Cerebellar nuclear complex (tissue), 1 donor: Measurements from ENCODE around the gene RTP4.
A peak's percentile ranks its signal among the peaks of the same experiment; 100 is the strongest.

Experiments
- DNase-seq, 2 experiments: peaks; one replicate each; lab custom pipeline; 2025; lab: John Stamatoyannopoulos, UW

RTP4 gene

GRCh38 chr3:187368251-187369088 lies at the start of gene RTP4:
RTP4 (plus strand) TSS chr3:187368385; CDS start chr3:187368442, 57 bp downstream.
- no peak for DNase-seq

GRCh38 chr3:187318819-187319616 lies 49.2 kb upstream of the RTP4 start:
- peak in 1 of 2 experiments; percentile 4 for DNase-seq

- no peak for DNase-seq
Observed at GRCh38 chr3:187319699-187320302, 48.4 kb upstream of the RTP4 start.

GRCh38 chr3:187321766-187322165 lies 46.4 kb upstream of the RTP4 start:
- no peak for DNase-seq

GRCh38 chr3:187322291-187322690 lies 45.9 kb upstream of the RTP4 start:
- DNase-seq = no peak

GRCh38 chr3:187323091-187323490 lies 45.1 kb upstream of the RTP4 start:
- DNase-seq = no peak

- no peak for DNase-seq
Observed at GRCh38 chr3:187325632-187326031, 42.6 kb upstream of the RTP4 start.

GRCh38 chr3:187327845-187328244 lies 40.3 kb upstream of the RTP4 start:
- DNase-seq = no peak

- DNase-seq = no peak
Observed at GRCh38 chr3:187328691-187329090, 39.5 kb upstream of the RTP4 start.

- no peak for DNase-seq
Observed at GRCh38 chr3:187334904-187335303, 33.3 kb upstream of the RTP4 start.

- DNase-seq = no peak
Observed at GRCh38 chr3:187336322-187336721, 31.9 kb upstream of the RTP4 start.

- DNase-seq = no peak
Observed at GRCh38 chr3:187340578-187340977, 27.6 kb upstream of the RTP4 start.

- DNase-seq = no peak
Observed at GRCh38 chr3:187342255-187342654, 25.9 kb upstream of the RTP4 start.

GRCh38 chr3:187343670-187344069 lies 24.5 kb upstream of the RTP4 start:
- DNase-seq = no peak

- no peak for DNase-seq
Observed at GRCh38 chr3:187352581-187353575, 15.3 kb upstream of the RTP4 start.

GRCh38 chr3:187358068-187358467 lies 10.1 kb upstream of the RTP4 start:
- no peak for DNase-seq

GRCh38 chr3:187359798-187360486 lies 8.2 kb upstream of the RTP4 start:
- no peak for DNase-seq

GRCh38 chr3:187360596-187360995 lies 7.6 kb upstream of the RTP4 start:
- DNase-seq = no peak

GRCh38 chr3:187361835-187362234 lies 6.3 kb upstream of the RTP4 start:
- no peak for DNase-seq

- no peak for DNase-seq
Observed at GRCh38 chr3:187367561-187368103, 553 bp upstream of the RTP4 start.

- no peak for DNase-seq
Observed at GRCh38 chr3:187369089-187369447, 883 bp downstream of the RTP4 start.
